Measurements from ENCODE around the gene ZMYND15.

DNA sequence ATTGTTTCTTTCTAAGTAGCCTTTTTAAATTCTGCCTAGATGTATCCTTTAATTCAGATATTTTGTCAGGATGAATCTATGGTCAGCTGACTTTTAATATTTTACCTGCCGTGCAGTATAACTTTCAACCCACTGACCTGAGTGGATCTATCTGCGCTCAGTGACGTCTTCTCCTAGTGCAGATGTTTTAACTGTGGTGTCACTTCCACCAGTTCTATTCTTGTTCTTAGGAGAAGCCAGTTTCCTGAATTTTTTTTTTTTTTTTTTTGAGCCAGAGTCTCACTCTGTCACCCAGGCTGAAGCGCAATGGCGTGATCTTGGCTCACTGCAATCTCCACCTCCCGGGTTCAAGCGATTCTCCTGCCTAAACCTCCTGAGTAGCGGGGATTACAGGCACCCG lies 27.1 kb downstream of the ZMYND15 start:
- TF ChIP-seq CTCF (IDR thresholded peaks at IDR 0.05) (no peak), EZH2 (IDR thresholded peaks at IDR 0.05) (no peak)
